Transverse colon (tissue), 4 donors: ENCODE data around the gene PRKCB. TPM values are rescaled to one million over a fixed set of nuclear protein-coding genes. Genes with fewer than 3 reads are reported as not detected.

Experiments
- DNase-seq: peaks from one replicate; pipeline ENCODE4 v3.0.0-alpha.2; 2019
- H3K27ac ChIP-seq, 4 donors: fragments of 200-600 bp; sonication (generic); 2 replicates each; pipeline ENCODE4 v1.5.1; 2016 to 2018; ENCODE audit warnings: inconsistent platforms in 4 of 4
- H3K27me3 ChIP-seq: fragments of 200-600 bp; sonication (generic); 2 replicates; pipeline ENCODE4 v1.5.1; 2017; ENCODE audit warnings: inconsistent platforms
- H3K36me3 ChIP-seq, 4 donors: fragments of 200-600 bp; sonication (generic); 2 replicates each; pipeline ENCODE4 v1.5.1; 2017 to 2019; ENCODE audit warnings: inconsistent platforms in 4 of 4
- H3K4me1 ChIP-seq, 4 donors: fragments of 200-600 bp; sonication (generic); 2 replicates each; pipeline ENCODE4 v1.5.1; 2017 to 2020; ENCODE audit warnings: inconsistent platforms in 4 of 4
- H3K4me3 ChIP-seq, 4 donors: fragments of 200-600 bp; sonication (generic); 1 replicate in 1 of 4; 2 replicates in 3 of 4; pipeline versions ENCODE4 v1.5.1 to v1.6.1; 2017 to 2019; ENCODE audit warnings: inconsistent platforms in 4 of 4
- H3K9me3 ChIP-seq, 2 donors: fragments of 200-600 bp; sonication (generic); 2 replicates each; pipeline ENCODE4 v1.5.1; 2017 to 2019; ENCODE audit warnings: inconsistent platforms in 2 of 2
- EP300 ChIP-seq: sonication (generic); formaldehyde crosslinking; IDR thresholded peaks from one replicate; pipeline ENCODE4 v1.6.1; 2017; ENCODE audit warnings: antibody characterized with exemption, low read depth
- POLR2A ChIP-seq: fragments of 450-650 bp; IDR thresholded peaks from one replicate; pipeline ENCODE4 v1.6.1; 2016; ENCODE audit warnings: antibody characterized with exemption, mild to moderate bottlenecking, moderate library complexity
- POLR2AphosphoS5 ChIP-seq, 3 donors: sonication (generic); formaldehyde crosslinking; IDR thresholded peaks; one replicate each; pipeline ENCODE4 v1.6.1; 2016; ENCODE audit warnings: antibody characterized with exemption in 3 of 3
- WGBS, 2 donors: methylation state at CpG; one replicate each; pipeline ENCODE4 v1.1.5; 2018; ENCODE audit warnings: low coverage in 1 of 2; 5-methylcytosine and 5-hydroxymethylcytosine counted together
- in situ Hi-C, 4 donors: fragments of 200-750 bp; cut with MboI; loops; one replicate each; pipeline versions ENCODE4 v1.15.0 to v1.15.1; 2017; ENCODE audit warnings: low sequenced_read_pairs in 3 of 4, low pct_ligation_motif_present in 1 of 4, low pct_unique_long_range_greater_than_20kb in 1 of 4
- intact Hi-C: fragments of 100-400 bp; cut with DNase I; formaldehyde crosslinking; loops from one replicate; pipeline ENCODE4 v1.15.1; 2023; ENCODE audit warnings: low total_unique reads
- total RNA-seq, 4 donors: library from RNA; depleted of rRNA; stranded (reverse); fragments of >200 nt; gene quantifications; one replicate each; pipeline ENCODE4 v1.1.0, GENCODE V29; 2016
- TF ChIP-seq, protein P1 (sequence below), 5 experiments: fragments of 200-600 bp in 3 of 5; fragments of 450-650 bp in 2 of 5; sonication (generic) in 3 of 5; IDR thresholded peaks; 1 replicate in 2 of 5; 2 replicates in 3 of 5; pipeline ENCODE4 v1.5.1; 2016 to 2017; ENCODE audit warnings: antibody characterized with exemption in 5 of 5, inconsistent platforms in 3 of 5, mild to moderate bottlenecking in 2 of 5, moderate library complexity in 1 of 5

PRKCB gene
- total RNA-seq, 4 donors from 2014 or later: 9.0 to 28.3 (median 15.2) TPM

GRCh38 chr16:24041834-24042631 lies 206.2 kb downstream of the PRKCB start:
- H3K36me3 ChIP-seq: no peaks in the 10 kb centered on the region
- no peak overlapping the region for H3K27ac ChIP-seq
- peak; percentile 72 for DNase-seq
- H3K27me3 ChIP-seq: no peaks in the 10 kb centered on the region
- intact Hi-C loops: loop anchor here (5.0 kb wide), 1 partner anchor 460 kb away; no protein-coding TSS in a partner anchor
- no peaks in the 10 kb centered on the region for H3K4me1 ChIP-seq
- TF ChIP-seq, protein P1, sequence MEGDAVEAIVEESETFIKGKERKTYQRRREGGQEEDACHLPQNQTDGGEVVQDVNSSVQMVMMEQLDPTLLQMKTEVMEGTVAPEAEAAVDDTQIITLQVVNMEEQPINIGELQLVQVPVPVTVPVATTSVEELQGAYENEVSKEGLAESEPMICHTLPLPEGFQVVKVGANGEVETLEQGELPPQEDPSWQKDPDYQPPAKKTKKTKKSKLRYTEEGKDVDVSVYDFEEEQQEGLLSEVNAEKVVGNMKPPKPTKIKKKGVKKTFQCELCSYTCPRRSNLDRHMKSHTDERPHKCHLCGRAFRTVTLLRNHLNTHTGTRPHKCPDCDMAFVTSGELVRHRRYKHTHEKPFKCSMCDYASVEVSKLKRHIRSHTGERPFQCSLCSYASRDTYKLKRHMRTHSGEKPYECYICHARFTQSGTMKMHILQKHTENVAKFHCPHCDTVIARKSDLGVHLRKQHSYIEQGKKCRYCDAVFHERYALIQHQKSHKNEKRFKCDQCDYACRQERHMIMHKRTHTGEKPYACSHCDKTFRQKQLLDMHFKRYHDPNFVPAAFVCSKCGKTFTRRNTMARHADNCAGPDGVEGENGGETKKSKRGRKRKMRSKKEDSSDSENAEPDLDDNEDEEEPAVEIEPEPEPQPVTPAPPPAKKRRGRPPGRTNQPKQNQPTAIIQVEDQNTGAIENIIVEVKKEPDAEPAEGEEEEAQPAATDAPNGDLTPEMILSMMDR (IDR thresholded peaks at IDR 0.05): peak; percentile 56 to 80 (median 69)
- no peak for TF ChIP-seq EP300
- no peak overlapping the region for H3K4me3 ChIP-seq
- in situ Hi-C loops: loop anchor here (10.0 to 25.0 kb wide), 2 partner anchors 105 to 463 kb away; no protein-coding TSS in a partner anchor
- 37% methylated on average over 9 to 11 of the region's 11 CpGs for WGBS, 2 donors
- no peaks in the 10 kb centered on the region for H3K9me3 ChIP-seq

GRCh38 chr16:24044467-24044866 lies 208.7 kb downstream of the PRKCB start:
- WGBS, 2 donors: 92 to 95% methylated on average over 2 of the region's 2 CpGs
- intact Hi-C loops: loop anchor here (5.0 kb wide), 1 partner anchor 458 kb away; no protein-coding TSS in a partner anchor
- in situ Hi-C loops: loop anchor here (10.0 to 25.0 kb wide), 2 partner anchors 107 to 460 kb away; no protein-coding TSS in a partner anchor

DNA sequence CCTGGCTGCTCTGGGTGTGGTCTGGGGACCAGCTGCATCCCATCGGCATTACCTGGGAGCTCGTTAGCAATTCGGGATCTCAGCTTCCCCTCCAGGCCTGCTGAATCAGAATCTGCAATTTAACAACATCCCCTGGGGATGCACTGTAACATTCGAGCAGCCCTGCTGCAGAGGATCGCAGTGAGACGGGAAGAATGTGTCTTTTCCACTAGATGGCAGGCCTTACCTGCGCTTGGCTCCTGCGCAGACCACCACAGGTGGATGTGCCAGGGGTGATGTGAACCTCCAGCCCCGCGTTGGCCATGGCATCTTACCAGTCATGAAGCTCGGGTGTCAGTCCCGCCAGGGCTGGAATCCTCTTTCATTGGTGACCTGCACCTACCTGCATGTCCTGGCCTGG lies 209.9 kb downstream of the PRKCB start:
- no peak for DNase-seq
- H3K36me3 ChIP-seq: no peaks in the 10 kb centered on the region
- H3K27me3 ChIP-seq: no peaks in the 10 kb centered on the region
- no peaks in the 10 kb centered on the region for H3K9me3 ChIP-seq
- no peak overlapping the region for H3K4me3 ChIP-seq
- intact Hi-C loops: no loop called here
- 65 to 70% methylated on average over 2 to 12 of the region's 12 CpGs for WGBS, 2 donors
- in situ Hi-C loops: loop anchor here (10.0 to 25.0 kb wide), 2 partner anchors 108 to 459 kb away; no protein-coding TSS in a partner anchor
- no peak overlapping the region for H3K27ac ChIP-seq
- TF ChIP-seq POLR2A: no peak
- TF ChIP-seq POLR2AphosphoS5 (IDR thresholded peaks at IDR 0.05): no peak
- TF ChIP-seq, protein P1 (IDR thresholded peaks at IDR 0.05): no peak
- TF ChIP-seq EP300: no peak
- no peaks in the 10 kb centered on the region for H3K4me1 ChIP-seq

More at GRCh38 chr16:24044467-24044866, 208.7 kb downstream of the PRKCB start:
- Histone ChIP-seq H3K27me3 (no peaks in the 10 kb centered on the region), H3K27ac (no peak overlapping the region), H3K9me3 (no peaks in the 10 kb centered on the region), H3K36me3 (no peaks in the 10 kb centered on the region), H3K4me3 (no peak overlapping the region), H3K4me1 (no peaks in the 10 kb centered on the region)
- no peak for TF ChIP-seq POLR2A
- TF ChIP-seq EP300: no peak
- no peak for TF ChIP-seq POLR2AphosphoS5 (IDR thresholded peaks at IDR 0.05)
- TF ChIP-seq, protein P1 (IDR thresholded peaks at IDR 0.05): no peak
- no peak for DNase-seq

GRCh38 chr16:24046442-24046841 lies 210.7 kb downstream of the PRKCB start:
- Histone ChIP-seq H3K27ac (no peak overlapping the region), H3K4me1 (no peaks in the 10 kb centered on the region), H3K4me3 (no peak overlapping the region), H3K9me3 (no peaks in the 10 kb centered on the region), H3K27me3 (no peaks in the 10 kb centered on the region), H3K36me3 (no peaks in the 10 kb centered on the region)
- intact Hi-C loops (no loop called here), in situ Hi-C loops (loop anchor here (10.0 to 25.0 kb wide), 2 partner anchors 109 to 458 kb away; no protein-coding TSS in a partner anchor)
- no peak for DNase-seq
- 68 to 89% methylated on average over 1 to 4 of the region's 4 CpGs for WGBS, 2 donors
- no peak for TF ChIP-seq POLR2AphosphoS5 (IDR thresholded peaks at IDR 0.05)
